ENCODE results near the gene MTMR3. TPM values are rescaled to one million over a fixed set of nuclear protein-coding genes. Genes with fewer than 3 reads are reported as not detected.

Gene MTMR3
- total and polyA plus RNA-seq, 2 of the 8 experiments (the other 6 are each of a cell fraction or from before 2014, with no cell fraction given): 16.9 to 18.5 TPM

DNA sequence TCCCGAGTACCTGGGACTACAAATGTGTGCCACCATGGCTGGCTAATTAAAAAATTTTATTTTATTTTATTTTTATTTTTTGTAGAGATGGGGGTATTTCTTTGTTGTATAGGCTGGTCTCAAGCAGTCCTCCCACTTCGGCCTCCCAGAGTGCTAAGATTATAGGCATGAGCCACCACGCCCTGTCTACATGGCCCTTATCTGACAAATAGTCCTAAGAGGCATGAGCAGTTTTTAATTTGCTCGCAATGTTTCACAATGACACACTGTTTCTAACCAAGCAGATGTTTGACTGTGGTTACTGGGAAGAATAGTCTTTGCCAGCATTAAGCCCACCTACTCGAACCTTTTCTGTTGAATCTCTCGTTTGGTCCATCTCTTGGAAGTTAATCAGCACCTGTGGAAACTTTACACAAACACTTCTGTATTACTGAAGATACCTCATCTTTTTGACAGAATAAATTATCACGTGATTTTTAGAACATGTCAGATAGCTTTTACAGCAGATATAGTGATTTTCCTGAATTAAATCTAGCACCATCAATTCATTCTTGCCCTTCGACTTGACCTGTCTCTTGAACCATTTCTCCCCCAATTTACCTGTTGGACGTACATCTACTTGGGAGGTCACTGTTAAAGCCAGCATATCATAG, 71.4 kb downstream of the MTMR3 start:
- H3K4me3 ChIP-seq (ENCODE audit: extremely low read depth in 1 of 4, insufficient read depth in 2 of 4, low read depth in 3 of 4, low read length in 4 of 4): no peak overlapping the region
- no peak overlapping the region for H3K27ac ChIP-seq (ENCODE audit: low read depth, low read length)
- H3K36me3 ChIP-seq (ENCODE audit: control insufficient read depth in 2 of 4, insufficient read depth in 4 of 4, low read length in 3 of 4): no peaks in the 10 kb centered on the region
- H2BK15ac ChIP-seq (ENCODE audit: low read length): no peak overlapping the region
- H3K14ac ChIP-seq (ENCODE audit: insufficient read length): no peak overlapping the region
- CTCF ChIA-PET (ENCODE audit: partially characterized antibody): interaction anchor here (1.1 to 1.2 kb wide), 2 partner anchors 20 to 46 kb away, joined by 3 to 4 read pairs; no protein-coding TSS in a partner anchor
- no peak for TF ChIP-seq RXRA (IDR thresholded peaks at IDR 0.05; ENCODE audit: insufficient read depth, low read depth, low read length)
- no peak for TF ChIP-seq RNF2 (IDR thresholded peaks at IDR 0.05; ENCODE audit: borderline replicate concordance, low read depth, low read length, missing control alignments, poor library complexity, severe bottlenecking)
- no peak for TF ChIP-seq MAFK (IDR thresholded peaks at IDR 0.05; ENCODE audit: low read depth, low read length)
- TF ChIP-seq CHD2 (IDR thresholded peaks at IDR 0.05; ENCODE audit: low read length): no peak
- no peak for TF ChIP-seq CBX5 (IDR thresholded peaks at IDR 0.05; ENCODE audit: low read depth, low read length)
- TF ChIP-seq TBP (IDR thresholded peaks at IDR 0.05; ENCODE audit: low read depth, low read length): no peak
- no peak for TF ChIP-seq NRF1 (IDR thresholded peaks at IDR 0.05; ENCODE audit: low read depth, low read length)
- TF ChIP-seq EZH2 (IDR thresholded peaks at IDR 0.05; ENCODE audit: low read depth, low read length, severe bottlenecking): no peak
- TF ChIP-seq BACH1 (IDR thresholded peaks at IDR 0.05; ENCODE audit: low read length): no peak
- TF ChIP-seq SIRT6 (IDR thresholded peaks at IDR 0.05; ENCODE audit: low read length): no peak
- no peak overlapping the region for H4K8ac ChIP-seq (ENCODE audit: extremely low read depth, insufficient read depth, low read length)
- no peak overlapping the region for H4K5ac ChIP-seq (ENCODE audit: insufficient read length, low read depth, low read length)
- H2BK5ac ChIP-seq (ENCODE audit: low read depth, low read length): no peak overlapping the region
- H3K4me1 ChIP-seq (replicated peaks in 1 of 4; ENCODE audit: control insufficient read depth in 3 of 4, insufficient read depth in 4 of 4, low read length in 3 of 4): peaks cover 0 to 2% (median 0%) of the 10 kb centered on the region in 4 experiments; a peak in 1 of 7 replicates
- peaks cover 0 to 47% of the 10 kb centered on the region in 2 experiments; a peak in 3 of 4 replicates for H3K79me2 ChIP-seq (ENCODE audit: control insufficient read depth in 1 of 2, insufficient read depth in 2 of 2, low read length in 2 of 2)
- H3K56ac ChIP-seq (replicated peaks; ENCODE audit: insufficient read length, low read depth, low read length): no peak overlapping the region
- H4K20me1 ChIP-seq (replicated peaks in 1 of 2; ENCODE audit: control insufficient read depth in 1 of 2, insufficient read depth in 2 of 2, low read length in 2 of 2): peaks cover 1 to 2% of the 10 kb centered on the region in 2 experiments
- no peak overlapping the region for H3K4me2 ChIP-seq (ENCODE audit: insufficient read depth in 1 of 2, low read depth in 2 of 2, low read length in 2 of 2)
- H2AK5ac ChIP-seq (ENCODE audit: low read depth, low read length): no peak overlapping the region
- H3K79me1 ChIP-seq (ENCODE audit: low read depth, low read length): no peaks in the 10 kb centered on the region
- H3K9me3 ChIP-seq (ENCODE audit: insufficient read depth in 2 of 2, low read depth in 1 of 2, low read length in 1 of 2): no peaks in the 10 kb centered on the region
- no peak overlapping the region for H3K4ac ChIP-seq (replicated peaks; ENCODE audit: insufficient read length, low read depth, low read length)
- no peak overlapping the region for H2BK20ac ChIP-seq (ENCODE audit: low read length)
- no peak overlapping the region for H2BK12ac ChIP-seq (ENCODE audit: low read depth, low read length)
- no peak overlapping the region for H3K18ac ChIP-seq (ENCODE audit: extremely low read depth, low read length)
- no peak overlapping the region for H2BK120ac ChIP-seq (replicated peaks; ENCODE audit: low read depth, low read length)
- H3K9ac ChIP-seq (replicated peaks in 1 of 4; ENCODE audit: extremely low read depth in 1 of 4, low read depth in 3 of 4, low read length in 3 of 4): no peak overlapping the region
- WGBS, 2 experiments (ENCODE audit: extremely low coverage in 1 of 2, insufficient coverage in 1 of 2, insufficient read length in 1 of 2, insufficient replicate concordance in 2 of 2, low coverage in 1 of 2, low lambda C conversion rate in 2 of 2, missing lambda C conversion rate in 1 of 2): 91% methylated on average over 9 of the region's 9 CpGs; no CpG with 5 or more reads in 1 of the 2 experiments
- POLR2A ChIA-PET (ENCODE audit: partially characterized antibody): no interaction called here
- DNase-seq (ENCODE audit: low read depth in 1 of 2, low spot score in 2 of 2): no peak
- FAIRE-seq: no peak
- no peak overlapping the region for H4K91ac ChIP-seq (replicated peaks; ENCODE audit: insufficient read length, low read length)
- H3K23ac ChIP-seq (ENCODE audit: insufficient read length): no peak overlapping the region
- no peaks in the 10 kb centered on the region for H3K23me2 ChIP-seq (ENCODE audit: low read depth, low read length)
- no peak overlapping the region for H2AFZ ChIP-seq (ENCODE audit: low read length)
- H3K27me3 ChIP-seq (replicated peaks in 1 of 4; ENCODE audit: control insufficient read depth in 3 of 4, extremely low read depth in 1 of 4, insufficient read depth in 3 of 4, low read length in 3 of 4): no peaks in the 10 kb centered on the region
